ENCODE data around the gene UNC13B. TPM values are rescaled to one million over a fixed set of nuclear protein-coding genes. Genes with fewer than 3 reads are reported as not detected.

The UNC13B gene
- total RNA-seq: 10 to 100 TPM; 28.0 to 39.3 (median 34.3) TPM

GRCh38 chr9:35161713-35162604 is at the start of gene UNC13B:
TSS of gene UNC13B (plus strand) at chr9:35162009. CDS start at chr9:35162284, 275 bp downstream.
- Histone ChIP-seq H3K36me3 (no peaks in the 10 kb centered on the region), H3K4me3 (peak within 1 kb of the TSS; percentile 77 to 80 (median 79)), H3K4me1 (peaks cover 0 to 30% (median 9%) of the 10 kb centered on the region in 4 donors), H3K27ac (peak within 1 kb of the TSS; percentile 86 to 94 (median 92)), H3K9me3 (no peaks in the 10 kb centered on the region), H3K27me3 (no peaks in the 10 kb centered on the region)
- TF ChIP-seq POLR2A (IDR thresholded peaks at IDR 0.05) (peak; percentile 54 to 88), CTCF (IDR thresholded peaks at IDR 0.05) (peak in 3 of 5 experiments; percentile 10 to 45 (median 15)), EP300 (IDR thresholded peaks at IDR 0.05) (peak; percentile 74 to 94)
- 1% methylated on average over 28 to 50 of the region's 70 CpGs for whole genome bisulfite sequencing, 2 donors
- DNase-seq (ENCODE audit: low spot score in 2 of 2): peak; percentile 93 to 94

- WGBS, 2 donors: 43 to 56% methylated on average over 3 of the region's 3 CpGs
- H3K4me3 ChIP-seq: no peak overlapping the region
Observed at GRCh38 chr9:35112257-35113020, 49.4 kb upstream of the UNC13B start.

GRCh38 chr9:35114113-35114839 is 47.5 kb upstream of the UNC13B start:
- DNase-seq (ENCODE audit: low spot score in 2 of 2): peak; percentile 73 to 81
- Histone ChIP-seq H3K27ac (peak overlapping the region; percentile 89 to 95 (median 90)), H3K4me3 (peak overlapping the region in 3 of 4 donors; percentile 34 to 66 (median 61)), H3K27me3 (no peaks in the 10 kb centered on the region), H3K4me1 (peaks cover 0 to 74% (median 50%) of the 10 kb centered on the region in 4 donors), H3K9me3 (no peaks in the 10 kb centered on the region), H3K36me3 (no peaks in the 10 kb centered on the region)
- TF ChIP-seq EP300 (IDR thresholded peaks at IDR 0.05): peak; percentile 42 to 44
- no peak for TF ChIP-seq CTCF (IDR thresholded peaks at IDR 0.05)
- TF ChIP-seq POLR2A (IDR thresholded peaks at IDR 0.05): peak in 1 of 2 donors; percentile 24
- 0 to 3% methylated on average over 5 of the region's 5 CpGs for WGBS, 2 donors

More at GRCh38 chr9:35112257-35113020, 49.4 kb upstream of the UNC13B start:
- peaks cover 0 to 76% (median 50%) of the 10 kb centered on the region in 4 donors for H3K4me1 ChIP-seq
- TF ChIP-seq CTCF (IDR thresholded peaks at IDR 0.05): no peak
- TF ChIP-seq EP300 (IDR thresholded peaks at IDR 0.05): no peak
- no peak for TF ChIP-seq POLR2A (IDR thresholded peaks at IDR 0.05)
- no peaks in the 10 kb centered on the region for H3K9me3 ChIP-seq
- peak overlapping the region; percentile 78 to 95 (median 91) for H3K27ac ChIP-seq
- H3K36me3 ChIP-seq: peaks cover 0 to 16% (median 3%) of the 10 kb centered on the region in 3 donors
- DNase-seq (ENCODE audit: low spot score in 2 of 2): peak in 1 of 2 donors; percentile 64
- H3K27me3 ChIP-seq: no peaks in the 10 kb centered on the region

GRCh38 chr9:35114840-35115628 is 46.8 kb upstream of the UNC13B start:
- DNase-seq (ENCODE audit: low spot score in 2 of 2): peak; percentile 46 to 68
- WGBS, 2 donors: 9 to 13% methylated on average over 12 of the region's 12 CpGs
- H3K4me1 ChIP-seq: peaks cover 0 to 66% (median 46%) of the 10 kb centered on the region in 4 donors

More at GRCh38 chr9:35114840-35115628, 46.8 kb upstream of the UNC13B start:
- no peaks in the 10 kb centered on the region for H3K9me3 ChIP-seq
- TF ChIP-seq POLR2A (IDR thresholded peaks at IDR 0.05): no peak
- TF ChIP-seq CTCF (IDR thresholded peaks at IDR 0.05): no peak
- TF ChIP-seq EP300 (IDR thresholded peaks at IDR 0.05): no peak
- H3K4me3 ChIP-seq: peak overlapping the region; percentile 34 to 66 (median 54)
- no peaks in the 10 kb centered on the region for H3K36me3 ChIP-seq
- H3K27me3 ChIP-seq: no peaks in the 10 kb centered on the region
- peak overlapping the region; percentile 89 to 95 (median 90) for H3K27ac ChIP-seq
